ENCODE data around the gene CAMSAP3. TPM values are rescaled to one million over a fixed set of nuclear protein-coding genes. Genes with fewer than 3 reads are reported as not detected.

Gene CAMSAP3
- total and polyA plus RNA-seq, 2 donors (not counting 1 experiment from before 2014, with no cell fraction given): 1.0 to 1.3 TPM

- POLR2A ChIA-PET: interaction anchor here (0.6 kb wide), 1 partner anchor 10 kb away, joined by 3 read pairs; no protein-coding TSS in a partner anchor
These were observed 32.8 kb upstream of the CAMSAP3 start for GRCh38 chr19:7562646-7563393.

GRCh38 chr19:7564866-7565265, 30.8 kb upstream of the CAMSAP3 start:
- no peak overlapping the region for H3K4me3 ChIP-seq (ENCODE audit: control extremely low read depth in 1 of 5, extremely low read depth in 1 of 5, insufficient read depth in 1 of 5, low read depth in 2 of 5, low read length in 4 of 5)
- H3K27ac Mint-ChIP-seq: no peak overlapping the region
- no peaks in the 10 kb centered on the region for H3K79me2 ChIP-seq (ENCODE audit: control insufficient read depth, insufficient read depth, low read length)
- peaks cover 2% of the 10 kb centered on the region for H3K4me1 Mint-ChIP-seq
- H3K9me3 Mint-ChIP-seq (ENCODE audit: insufficient read depth): peaks cover 4% of the 10 kb centered on the region
- 100% methylated on average over 3 of the region's 4 CpGs for WGBS (ENCODE audit: insufficient coverage)
- H3K27me3 ChIP-seq (replicated peaks in 1 of 4; ENCODE audit: control extremely low read depth in 1 of 4, control insufficient read depth in 3 of 4, insufficient read depth in 4 of 4, low read length in 3 of 4): no peaks in the 10 kb centered on the region
- CTCF ChIA-PET: no interaction called here
- no peaks in the 10 kb centered on the region for H3K4me1 ChIP-seq (ENCODE audit: control insufficient read depth in 2 of 2, insufficient read depth in 2 of 2, low read length in 2 of 2)
- intact Hi-C loops (cut with micrococcal nuclease): loop anchor here (5.0 kb wide), 1 partner anchor 587 kb away; no protein-coding TSS in a partner anchor
- no peak for ATAC-seq (ENCODE audit: low read depth)
- DNase-seq: no peak
- peaks cover 0 to 10% of the 10 kb centered on the region in 2 experiments for H3K36me3 ChIP-seq (replicated peaks in 1 of 2; ENCODE audit: control extremely low read depth in 1 of 2, control insufficient read depth in 1 of 2, extremely low read depth in 1 of 2, insufficient read depth in 2 of 2, low read length in 1 of 2)
- H3K27ac ChIP-seq (ENCODE audit: low read length in 2 of 2): no peak overlapping the region
- no peak overlapping the region for H2AFZ ChIP-seq (ENCODE audit: insufficient read depth, low read depth, low read length, poor library complexity, severe bottlenecking)
- H3K9me3 ChIP-seq (ENCODE audit: control extremely low read depth in 1 of 3, control insufficient read depth in 2 of 3, insufficient read depth in 1 of 3, low read length in 2 of 3): peaks cover 0 to 7% (median 0%) of the 10 kb centered on the region in 3 donors
- H3K9ac ChIP-seq (ENCODE audit: low read length): no peak overlapping the region
- no peak overlapping the region for H3K4me3 Mint-ChIP-seq
- H4K20me1 ChIP-seq (ENCODE audit: control insufficient read depth, insufficient read depth, low read length, poor library complexity, severe bottlenecking): no peaks in the 10 kb centered on the region
- H3K4me2 ChIP-seq (replicated peaks; ENCODE audit: low read depth, low read length, poor library complexity, severe bottlenecking): no peak overlapping the region
- TF ChIP-seq, protein P1, sequence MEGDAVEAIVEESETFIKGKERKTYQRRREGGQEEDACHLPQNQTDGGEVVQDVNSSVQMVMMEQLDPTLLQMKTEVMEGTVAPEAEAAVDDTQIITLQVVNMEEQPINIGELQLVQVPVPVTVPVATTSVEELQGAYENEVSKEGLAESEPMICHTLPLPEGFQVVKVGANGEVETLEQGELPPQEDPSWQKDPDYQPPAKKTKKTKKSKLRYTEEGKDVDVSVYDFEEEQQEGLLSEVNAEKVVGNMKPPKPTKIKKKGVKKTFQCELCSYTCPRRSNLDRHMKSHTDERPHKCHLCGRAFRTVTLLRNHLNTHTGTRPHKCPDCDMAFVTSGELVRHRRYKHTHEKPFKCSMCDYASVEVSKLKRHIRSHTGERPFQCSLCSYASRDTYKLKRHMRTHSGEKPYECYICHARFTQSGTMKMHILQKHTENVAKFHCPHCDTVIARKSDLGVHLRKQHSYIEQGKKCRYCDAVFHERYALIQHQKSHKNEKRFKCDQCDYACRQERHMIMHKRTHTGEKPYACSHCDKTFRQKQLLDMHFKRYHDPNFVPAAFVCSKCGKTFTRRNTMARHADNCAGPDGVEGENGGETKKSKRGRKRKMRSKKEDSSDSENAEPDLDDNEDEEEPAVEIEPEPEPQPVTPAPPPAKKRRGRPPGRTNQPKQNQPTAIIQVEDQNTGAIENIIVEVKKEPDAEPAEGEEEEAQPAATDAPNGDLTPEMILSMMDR (IDR thresholded peaks at IDR 0.05): no peak
- no peak for TF ChIP-seq EZH2 (IDR thresholded peaks at IDR 0.05; ENCODE audit: borderline replicate concordance, insufficient read depth, low read depth, low read length, poor library complexity, severe bottlenecking)
- H3K27me3 Mint-ChIP-seq: no peaks in the 10 kb centered on the region
- POLR2A ChIA-PET: no interaction called here

More at GRCh38 chr19:7562646-7563393, 32.8 kb upstream of the CAMSAP3 start:
- TF ChIP-seq, protein P1 (IDR thresholded peaks at IDR 0.05): no peak
- TF ChIP-seq EZH2 (IDR thresholded peaks at IDR 0.05; ENCODE audit: borderline replicate concordance, insufficient read depth, low read depth, low read length, poor library complexity, severe bottlenecking): no peak
- 80% methylated on average over 4 of the region's 16 CpGs for WGBS (ENCODE audit: insufficient coverage)
- Histone ChIP-seq H3K27me3 (replicated peaks in 1 of 4; ENCODE audit: control extremely low read depth in 1 of 4, control insufficient read depth in 3 of 4, insufficient read depth in 4 of 4, low read length in 3 of 4) (no peaks in the 10 kb centered on the region), H3K4me2 (replicated peaks; ENCODE audit: low read depth, low read length, poor library complexity, severe bottlenecking) (no peak overlapping the region), H3K4me3 (ENCODE audit: control extremely low read depth in 1 of 5, extremely low read depth in 1 of 5, insufficient read depth in 1 of 5, low read depth in 2 of 5, low read length in 4 of 5) (no peak overlapping the region), H2AFZ (ENCODE audit: insufficient read depth, low read depth, low read length, poor library complexity, severe bottlenecking) (no peak overlapping the region), H3K4me1 (ENCODE audit: control insufficient read depth in 2 of 2, insufficient read depth in 2 of 2, low read length in 2 of 2) (no peaks in the 10 kb centered on the region), H3K9ac (ENCODE audit: low read length) (no peak overlapping the region), H3K9me3 (ENCODE audit: control extremely low read depth in 1 of 3, control insufficient read depth in 2 of 3, insufficient read depth in 1 of 3, low read length in 2 of 3) (peaks cover 0 to 7% (median 0%) of the 10 kb centered on the region in 3 donors), H3K27ac (ENCODE audit: low read length in 2 of 2) (no peak overlapping the region), H3K79me2 (ENCODE audit: control insufficient read depth, insufficient read depth, low read length) (no peaks in the 10 kb centered on the region), H3K36me3 (replicated peaks in 1 of 2; ENCODE audit: control extremely low read depth in 1 of 2, control insufficient read depth in 1 of 2, extremely low read depth in 1 of 2, insufficient read depth in 2 of 2, low read length in 1 of 2) (peaks cover 0 to 21% of the 10 kb centered on the region in 2 experiments), H4K20me1 (ENCODE audit: control insufficient read depth, insufficient read depth, low read length, poor library complexity, severe bottlenecking) (no peaks in the 10 kb centered on the region)
- ATAC-seq (ENCODE audit: low read depth) (no peak), DNase-seq (peak; percentile 19)
- Mint-ChIP-seq H3K9me3 (ENCODE audit: insufficient read depth) (peaks cover 4% of the 10 kb centered on the region), H3K4me1 (no peaks in the 10 kb centered on the region), H3K27ac (no peak overlapping the region), H3K27me3 (no peaks in the 10 kb centered on the region), H3K4me3 (no peak overlapping the region)
- CTCF ChIA-PET: interaction anchor here (0.6 kb wide), 1 partner anchor 274 kb away, joined by 3 read pairs; no protein-coding TSS in a partner anchor
- intact Hi-C loops (cut with micrococcal nuclease): no loop called here

All from B cell (primary cell).